PC-9 (cell line): ENCODE data around the gene SIGLEC15. TPM values are rescaled to one million over a fixed set of nuclear protein-coding genes. Genes with fewer than 3 reads are reported as not detected.

Source experiments
- BruUV-seq: library from RNA; stranded (reverse); fragments of 400-500 nt; replicated peaks from 2 replicates; lab custom pipeline; 2021; lab: Mats Ljungman, UMichigan
- CTCF ChIA-PET: fragments of 300-600 bp; sonication (Branson Sonifier 250); formaldehyde crosslinking; loops from one replicate; lab custom pipeline; 2022; ENCODE audit warnings: antibody characterized with exemption; lab: Charles Lee
- POLR2A ChIA-PET: fragments of 300-600 bp; sonication (Branson Sonifier 250); formaldehyde crosslinking; loops from one replicate; lab custom pipeline; 2022; ENCODE audit warnings: antibody characterized with exemption; ENCODE audit not compliant: unreplicated experiment; lab: Charles Lee
- DNase-seq, 2 experiments: peaks; one replicate each; pipeline versions ENCODE4 v3.0.0 to v3.0.0-alpha.2; 2015 to 2022; ENCODE audit warnings: mixed read lengths in 1 of 2
- H2AFZ ChIP-seq: fragments of 200-600 bp; sonication (generic); 2 replicates; pipeline ENCODE4 v1.8.1; 2017; ENCODE audit warnings: antibody characterized with exemption
- H3F3A ChIP-seq: fragments of 200-600 bp; sonication (generic); 2 replicates; pipeline ENCODE4 v1.8.1; 2017; ENCODE audit warnings: antibody characterized with exemption, mild to moderate bottlenecking, low read depth; ENCODE audit not compliant: insufficient read depth
- H3K27ac ChIP-seq: fragments of 200-600 bp; sonication (generic); 2 replicates; pipeline ENCODE4 v1.6.1; 2016; ENCODE audit warnings: mixed run types
- H3K27me3 ChIP-seq: fragments of 200-600 bp; sonication (generic); 2 replicates; pipeline ENCODE4 v1.6.1; 2016; ENCODE audit warnings: low read depth, mixed run types; ENCODE audit not compliant: insufficient read depth
- H3K36me3 ChIP-seq: fragments of 200-600 bp; sonication (generic); 2 replicates; pipeline ENCODE4 v1.6.1; 2016; ENCODE audit warnings: low read depth, mixed run types
- H3K4me1 ChIP-seq: fragments of 200-600 bp; sonication (generic); replicated peaks from 2 replicates; pipeline ENCODE4 v1.6.1; 2016; ENCODE audit warnings: mixed run types; ENCODE audit not compliant: insufficient read depth
- H3K4me2 ChIP-seq: fragments of 200-600 bp; sonication (generic); 2 replicates; pipeline ENCODE4 v1.6.1; 2017; ENCODE audit warnings: mixed run types
- H3K4me3 ChIP-seq: fragments of 200-600 bp; sonication (generic); 2 replicates; pipeline ENCODE4 v1.6.1; 2016; ENCODE audit warnings: mixed run types
- H3K79me2 ChIP-seq: fragments of 200-600 bp; sonication (generic); 2 replicates; pipeline ENCODE4 v1.6.1; 2017; ENCODE audit warnings: low read depth, mixed run types
- H3K9me2 ChIP-seq: fragments of 200-600 bp; sonication (generic); 2 replicates; pipeline ENCODE4 v1.8.1; 2017; ENCODE audit warnings: mild to moderate bottlenecking; ENCODE audit not compliant: insufficient read depth
- H3K9me3 ChIP-seq: fragments of 200-600 bp; sonication (generic); 2 replicates; pipeline ENCODE4 v1.8.1; 2016; ENCODE audit warnings: low read depth; ENCODE audit not compliant: insufficient read depth
- H4K20me1 ChIP-seq: fragments of 200-600 bp; sonication (generic); 2 replicates; pipeline ENCODE4 v1.8.1; 2017; ENCODE audit not compliant: insufficient read depth
- EZH2 ChIP-seq: fragments of 200-600 bp; sonication (generic); IDR thresholded peaks from 2 replicates; pipeline ENCODE4 v1.8.0; 2017; ENCODE audit warnings: antibody characterized with exemption, low read depth
- intact Hi-C: fragments of 100-400 bp; cut with micrococcal nuclease; formaldehyde crosslinking; loops from one replicate; pipeline ENCODE4 v1.10.0; 2022; ENCODE audit not compliant: unreplicated experiment
- total RNA-seq: library from RNA; stranded (reverse); gene quantifications from 2 replicates; pipeline ENCODE4 v1.2.3, GENCODE V29; 2021
- TF ChIP-seq, protein P1 (sequence below): fragments of 200-600 bp; sonication (generic); conservative IDR thresholded peaks from 2 replicates; pipeline ENCODE4 v1.6.1; 2017; ENCODE audit warnings: mixed run types, antibody characterized with exemption, mild to moderate bottlenecking, moderate library complexity

SIGLEC15 gene
- total RNA-seq, 1 experiment from 2014 or later = 1.0 TPM

- no peaks in the 10 kb centered on the region for H3K36me3 ChIP-seq
- no peak overlapping the region for H3K4me3 ChIP-seq
- H3K4me1 ChIP-seq = peaks cover 13% of the 10 kb centered on the region
- no peak overlapping the region for H3K27ac ChIP-seq
- CTCF ChIA-PET = no interaction called here
- no TSS peak for BruUV-seq
- POLR2A ChIA-PET = no interaction called here
- H2AFZ ChIP-seq = no peak overlapping the region
- no peaks in the 10 kb centered on the region for H3K9me2 ChIP-seq
- H4K20me1 ChIP-seq = no peaks in the 10 kb centered on the region
- no peaks in the 10 kb centered on the region for H3K27me3 ChIP-seq
- TF ChIP-seq EZH2 = no peak
- TF ChIP-seq, protein P1, sequence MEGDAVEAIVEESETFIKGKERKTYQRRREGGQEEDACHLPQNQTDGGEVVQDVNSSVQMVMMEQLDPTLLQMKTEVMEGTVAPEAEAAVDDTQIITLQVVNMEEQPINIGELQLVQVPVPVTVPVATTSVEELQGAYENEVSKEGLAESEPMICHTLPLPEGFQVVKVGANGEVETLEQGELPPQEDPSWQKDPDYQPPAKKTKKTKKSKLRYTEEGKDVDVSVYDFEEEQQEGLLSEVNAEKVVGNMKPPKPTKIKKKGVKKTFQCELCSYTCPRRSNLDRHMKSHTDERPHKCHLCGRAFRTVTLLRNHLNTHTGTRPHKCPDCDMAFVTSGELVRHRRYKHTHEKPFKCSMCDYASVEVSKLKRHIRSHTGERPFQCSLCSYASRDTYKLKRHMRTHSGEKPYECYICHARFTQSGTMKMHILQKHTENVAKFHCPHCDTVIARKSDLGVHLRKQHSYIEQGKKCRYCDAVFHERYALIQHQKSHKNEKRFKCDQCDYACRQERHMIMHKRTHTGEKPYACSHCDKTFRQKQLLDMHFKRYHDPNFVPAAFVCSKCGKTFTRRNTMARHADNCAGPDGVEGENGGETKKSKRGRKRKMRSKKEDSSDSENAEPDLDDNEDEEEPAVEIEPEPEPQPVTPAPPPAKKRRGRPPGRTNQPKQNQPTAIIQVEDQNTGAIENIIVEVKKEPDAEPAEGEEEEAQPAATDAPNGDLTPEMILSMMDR = no peak
- DNase-seq = no peak
- H3F3A ChIP-seq = no peaks in the 10 kb centered on the region
- no peaks in the 10 kb centered on the region for H3K79me2 ChIP-seq
- intact Hi-C loops = no loop called here
- peaks cover 1% of the 10 kb centered on the region; the same call in 1 of the 2 replicates for H3K9me3 ChIP-seq
- H3K4me2 ChIP-seq = no peak overlapping the region
Measured at GRCh38 chr18:45785134-45785533, 40.3 kb upstream of the SIGLEC15 start.

- Histone ChIP-seq H3K9me2 (no peaks in the 10 kb centered on the region), H3K4me3 (no peak overlapping the region), H4K20me1 (no peaks in the 10 kb centered on the region), H3F3A (peaks cover 13% of the 10 kb centered on the region; the same call in 1 of the 2 replicates), H2AFZ (no peak overlapping the region), H3K27ac (no peak overlapping the region), H3K4me2 (no peak overlapping the region), H3K36me3 (no peaks in the 10 kb centered on the region), H3K79me2 (no peaks in the 10 kb centered on the region), H3K27me3 (no peaks in the 10 kb centered on the region), H3K9me3 (peaks cover 4% of the 10 kb centered on the region), H3K4me1 (peaks cover 31% of the 10 kb centered on the region)
- POLR2A ChIA-PET = no interaction called here
- TF ChIP-seq EZH2 = no peak
- TF ChIP-seq, protein P1 = no peak
- BruUV-seq = no TSS peak
- no peak for DNase-seq
- CTCF ChIA-PET = no interaction called here
- intact Hi-C loops = no loop called here
Measured at GRCh38 chr18:45786941-45787340, 38.5 kb upstream of the SIGLEC15 start.

GRCh38 chr18:45787346-45787745 is 38.1 kb upstream of the SIGLEC15 start:
- no TSS peak for BruUV-seq
- Histone ChIP-seq H3K9me2 (no peaks in the 10 kb centered on the region), H3K4me2 (no peak overlapping the region), H3K4me1 (peaks cover 35% of the 10 kb centered on the region), H3F3A (peaks cover 15% of the 10 kb centered on the region), H3K4me3 (no peak overlapping the region), H3K27ac (no peak overlapping the region), H3K79me2 (no peaks in the 10 kb centered on the region), H2AFZ (no peak overlapping the region), H3K36me3 (no peaks in the 10 kb centered on the region), H4K20me1 (no peaks in the 10 kb centered on the region), H3K9me3 (peaks cover 4% of the 10 kb centered on the region), H3K27me3 (no peaks in the 10 kb centered on the region)
- DNase-seq = no peak
- TF ChIP-seq, protein P1 = no peak
- no peak for TF ChIP-seq EZH2
- POLR2A ChIA-PET = no interaction called here
- intact Hi-C loops = no loop called here
- CTCF ChIA-PET = no interaction called here
